ENCODE data around the gene ZSCAN21. TPM values are rescaled to one million over a fixed set of nuclear protein-coding genes. Genes with fewer than 3 reads are reported as not detected.
A peak's percentile ranks its signal among the peaks of the same experiment; 100 is the strongest.

The ZSCAN21 gene
- total RNA-seq, 2 experiments from 2014 or later, result 2.0 to 2.7 TPM

- Histone ChIP-seq H3K27me3 (ENCODE audit: control insufficient read depth in 1 of 2, insufficient read depth in 2 of 2, low read length in 2 of 2) (no peaks in the 10 kb centered on the region), H3K9me3 (ENCODE audit: control insufficient read depth in 1 of 2, insufficient read depth in 1 of 2, low read length in 2 of 2) (no peaks in the 10 kb centered on the region), H3K4me1 (ENCODE audit: insufficient read depth, low read length) (peaks cover 38% of the 10 kb centered on the region), H3K4me3 (ENCODE audit: low read length) (peak within 1 kb of the TSS; percentile 97), H3K27ac (ENCODE audit: low read depth in 1 of 2, low read length in 2 of 2) (peak within 1 kb of the TSS; percentile 90 to 95), H3K36me3 (ENCODE audit: insufficient read depth, low read length) (peaks cover 49% of the 10 kb centered on the region)
- Mint-ChIP-seq H3K27ac (peak within 1 kb of the TSS; percentile 98), H3K4me3 (peak within 1 kb of the TSS; percentile 98), H3K9me3 (no peaks in the 10 kb centered on the region), H3K27me3 (no peaks in the 10 kb centered on the region), H3K36me3 (ENCODE audit: low read depth) (peaks cover 63% of the 10 kb centered on the region), H3K4me1 (ENCODE audit: low read depth) (peaks cover 47% of the 10 kb centered on the region)
- TF ChIP-seq CTCF (IDR thresholded peaks at IDR 0.05), result no peak
- peak; percentile 87 to 98 (median 93) for DNase-seq
- ChIA-PET CTCF (interaction anchor here (1.6 to 3.2 kb wide), 4 partner anchors 18 to 30 kb away, joined by 5 to 14 read pairs (median 6); partner anchors contain the start of gene MBLAC1), POLR2A (interaction anchor here (0.5 to 3.7 kb wide), 36 partner anchors 9 to 960 kb away, joined by 3 to 58 read pairs (median 4); partner anchors contain the start of genes CNPY4, COPS6, FBXO24 and GPC2)
- intact Hi-C loops (cut with DNase I, micrococcal nuclease), result loop anchor here (1.0 to 2.0 kb wide), 4 partner anchors 18 to 30 kb away; partner anchors contain the start of genes CNPY4 (in 2 of the 2), MBLAC1 (in 2 of the 2), TAF6 (in 2 of the 2) and ZNF3 (in 1 of the 2)
- ATAC-seq (ENCODE audit: poor library complexity), result peak; percentile 85
Observed at GRCh38 chr7:100101016-100101862, 51.7 kb downstream of the ZSCAN21 start, which contains the start of the genes AP4M1 and MCM7. TSS of gene AP4M1 (plus strand) at chr7:100101643. CDS start at chr7:100101715, 72 bp downstream. TSS of gene MCM7 (minus strand) at chr7:100101397. CDS start at chr7:100101294, 103 bp downstream.

- H3K9me3 ChIP-seq (ENCODE audit: control insufficient read depth in 1 of 2, insufficient read depth in 1 of 2, low read length in 2 of 2), result no peaks in the 10 kb centered on the region
- no peaks in the 10 kb centered on the region for H3K27me3 ChIP-seq (ENCODE audit: control insufficient read depth in 1 of 2, insufficient read depth in 2 of 2, low read length in 2 of 2)
- DNase-seq (no peak), ATAC-seq (ENCODE audit: poor library complexity) (no peak)
- peaks cover 47% of the 10 kb centered on the region for H3K36me3 ChIP-seq (ENCODE audit: insufficient read depth, low read length)
- no peak overlapping the region for H3K4me3 ChIP-seq (ENCODE audit: low read length)
- Mint-ChIP-seq H3K4me3 (peak overlapping the region; percentile 82), H3K27me3 (no peaks in the 10 kb centered on the region), H3K4me1 (ENCODE audit: low read depth) (peaks cover 35% of the 10 kb centered on the region), H3K27ac (peak overlapping the region; percentile 76), H3K36me3 (ENCODE audit: low read depth) (peaks cover 59% of the 10 kb centered on the region), H3K9me3 (no peaks in the 10 kb centered on the region)
- H3K27ac ChIP-seq (ENCODE audit: low read depth in 1 of 2, low read length in 2 of 2), result no peak overlapping the region
- CTCF ChIA-PET, result interaction anchor here (1.6 to 3.2 kb wide), 2 partner anchors 20 to 28 kb away, joined by 6 to 14 read pairs; no protein-coding TSS in a partner anchor
- no peak for TF ChIP-seq CTCF (IDR thresholded peaks at IDR 0.05)
- POLR2A ChIA-PET, result interaction anchor here (1.0 to 3.4 kb wide), 7 partner anchors 10 to 88 kb away, joined by 3 to 58 read pairs (median 7); partner anchors contain the start of genes LAMTOR4, MBLAC1 and ZKSCAN1
- peaks cover 35% of the 10 kb centered on the region for H3K4me1 ChIP-seq (ENCODE audit: insufficient read depth, low read length)
- intact Hi-C loops (cut with DNase I, micrococcal nuclease), result no loop called here
Observed at GRCh38 chr7:100102950-100103840, 53.6 kb downstream of the ZSCAN21 start.

- no peak overlapping the region for H3K27ac Mint-ChIP-seq
- ATAC-seq (ENCODE audit: poor library complexity), result no peak
Observed at GRCh38 chr7:100105534-100105933, 56.0 kb downstream of the ZSCAN21 start.

More at GRCh38 chr7:100105534-100105933, 56.0 kb downstream of the ZSCAN21 start:
- Mint-ChIP-seq H3K27me3 (no peaks in the 10 kb centered on the region), H3K4me1 (ENCODE audit: low read depth) (peaks cover 12% of the 10 kb centered on the region), H3K36me3 (ENCODE audit: low read depth) (peaks cover 57% of the 10 kb centered on the region), H3K4me3 (no peak overlapping the region), H3K9me3 (no peaks in the 10 kb centered on the region)
- CTCF ChIA-PET, result no interaction called here
- Histone ChIP-seq H3K4me3 (ENCODE audit: low read length) (no peak overlapping the region), H3K9me3 (ENCODE audit: control insufficient read depth in 1 of 2, insufficient read depth in 1 of 2, low read length in 2 of 2) (no peaks in the 10 kb centered on the region), H3K27ac (ENCODE audit: low read depth in 1 of 2, low read length in 2 of 2) (no peak overlapping the region), H3K27me3 (ENCODE audit: control insufficient read depth in 1 of 2, insufficient read depth in 2 of 2, low read length in 2 of 2) (no peaks in the 10 kb centered on the region), H3K36me3 (ENCODE audit: insufficient read depth, low read length) (peaks cover 44% of the 10 kb centered on the region), H3K4me1 (ENCODE audit: insufficient read depth, low read length) (peaks cover 15% of the 10 kb centered on the region)
- no peak for DNase-seq
- no peak for TF ChIP-seq CTCF (IDR thresholded peaks at IDR 0.05)
- intact Hi-C loops (cut with DNase I, micrococcal nuclease), result no loop called here
- POLR2A ChIA-PET, result no interaction called here

Data from CD4-positive, alpha-beta T cell (primary cell).